ENCODE measurements around the gene MTMR12.

The MTMR12 gene

GRCh38 chr5:32187675-32188074, 125.1 kb downstream of the MTMR12 start:
- no peak for DNase-seq

DNA sequence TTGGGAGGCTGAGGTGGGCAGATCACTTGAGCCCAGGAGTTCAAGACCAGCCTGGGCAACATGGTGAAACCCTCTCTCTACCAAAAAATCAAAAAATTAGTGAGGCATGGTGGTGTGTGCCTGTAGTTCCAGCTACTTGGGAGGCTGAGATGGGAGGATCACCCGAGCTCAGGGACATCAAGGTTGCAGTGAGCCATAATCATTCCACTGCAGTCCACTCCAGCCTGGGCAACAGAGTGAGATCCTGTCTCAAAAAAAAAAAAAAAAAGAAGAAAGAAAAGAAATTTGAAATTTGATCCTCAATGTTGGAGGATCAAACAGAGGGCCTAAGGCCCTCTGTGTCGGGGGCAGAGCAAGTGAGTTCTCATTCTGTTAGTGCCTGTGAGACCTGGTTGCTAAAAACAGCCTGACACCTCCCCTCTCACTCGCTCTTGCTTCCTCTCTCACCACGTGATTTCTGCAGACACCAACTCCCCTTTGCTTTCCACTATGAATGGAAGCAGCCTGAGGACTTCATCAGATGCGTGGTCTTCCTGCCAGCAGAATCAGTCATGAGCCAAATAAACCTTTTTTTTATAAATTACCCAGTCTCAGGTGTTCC, 130.2 kb downstream of the MTMR12 start:
- no peak for DNase-seq
